HTERT RPE-1 (cell line): ENCODE results near the gene CNGA2.

ENCODE experiments used
- in situ Hi-C: fragments of 300-500 bp; cut with MboI; formaldehyde crosslinking; loops from 4 replicates; pipeline ENCODE4 v1.14.3; 2020; ENCODE audit warnings: low sequenced_read_pairs

The CNGA2 gene

DNA sequence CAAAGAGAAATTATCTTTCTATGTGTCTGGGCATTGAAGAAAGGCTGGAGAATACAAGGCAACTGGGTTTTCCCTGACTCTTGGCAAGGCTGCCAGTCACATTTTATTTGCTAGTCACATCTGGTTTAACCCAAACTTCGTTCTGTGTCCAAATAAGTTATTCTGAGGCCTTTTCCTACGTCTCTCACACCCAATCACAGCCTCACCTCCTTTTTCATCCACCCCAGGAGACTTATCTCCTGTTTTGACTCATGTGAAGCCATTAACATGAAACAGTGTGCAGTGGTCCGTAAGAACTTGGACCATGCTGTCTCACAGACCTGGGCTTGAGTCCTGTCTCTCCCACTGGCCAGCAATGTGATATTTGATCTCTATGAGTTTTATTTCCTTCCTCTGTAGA is 59.3 kb downstream of the CNGA2 start:
- in situ Hi-C loops, result no loop called here
